CD4-positive, alpha-beta T cell (primary cell): ENCODE results near the gene SPOCK1. TPM values are rescaled to one million over a fixed set of nuclear protein-coding genes. Genes with fewer than 3 reads are reported as not detected.

Experiments
- ATAC-seq: fragments of 200-7000 bp; cut with Tn5 transposase; one replicate; pipeline ENCODE4 v1.10.0; 2022; ENCODE audit warnings: mild to moderate bottlenecking; ENCODE audit not compliant: poor library complexity
- CTCF ChIA-PET: fragments of 350-600 bp; sonication (Branson Sonifier 250); formaldehyde crosslinking; loops from one replicate; lab custom pipeline; 2021; ENCODE audit warnings: antibody characterized with exemption, inconsistent platforms; lab: Charles Lee
- POLR2A ChIA-PET: fragments of 350-600 bp; sonication (Branson Sonifier 250); formaldehyde crosslinking; loops from one replicate; lab custom pipeline; 2021; ENCODE audit warnings: antibody characterized with exemption, inconsistent platforms; lab: Charles Lee
- DNase-seq, 14 experiments: peaks; one replicate each; pipeline ENCODE4 v3.0.0-alpha.2; 2013 to 2020; ENCODE audit warnings: mixed read lengths in 2 of 14
- H3K27ac ChIP-seq, 2 donors: one replicate each; pipeline versions ENCODE4 v1.5.1 to v1.7.0; 2013; ENCODE audit warnings: low read length in 2 of 2, low read depth in 1 of 2, mild to moderate bottlenecking in 1 of 2
- H3K27me3 ChIP-seq, 2 experiments: 1 replicate in 1 of 2; 2 replicates in 1 of 2; pipeline versions ENCODE4 v1.6.1 to v1.7.0; 2013; ENCODE audit warnings: low read length in 2 of 2, control low read depth in 1 of 2, mild to moderate bottlenecking in 1 of 2, moderate library complexity in 1 of 2; ENCODE audit not compliant: insufficient read depth in 2 of 2, control insufficient read depth in 1 of 2
- H3K36me3 ChIP-seq: one replicate; pipeline ENCODE4 v1.6.1; 2013; ENCODE audit warnings: low read length, control low read depth; ENCODE audit not compliant: insufficient read depth
- H3K4me1 ChIP-seq: one replicate; pipeline ENCODE4 v1.6.1; 2013; ENCODE audit warnings: low read length, control low read depth; ENCODE audit not compliant: insufficient read depth
- H3K4me3 ChIP-seq: one replicate; pipeline ENCODE4 v1.5.1; 2013; ENCODE audit warnings: mild to moderate bottlenecking, low read length, moderate library complexity
- H3K9me3 ChIP-seq, 2 experiments: 1 replicate in 1 of 2; 2 replicates in 1 of 2; pipeline versions ENCODE4 v1.6.1 to v1.7.0; 2013; ENCODE audit warnings: low read length in 2 of 2, mild to moderate bottlenecking in 2 of 2, control low read depth in 1 of 2, moderate library complexity in 1 of 2; ENCODE audit not compliant: control insufficient read depth in 1 of 2, insufficient read depth in 1 of 2
- H3K27ac Mint-ChIP-seq: one replicate; pipeline ENCODE4 v1.8.0; 2020; ENCODE audit warnings: mixed read lengths
- H3K27me3 Mint-ChIP-seq: one replicate; pipeline ENCODE4 v1.8.0; 2021; ENCODE audit warnings: mixed read lengths
- H3K36me3 Mint-ChIP-seq: one replicate; pipeline ENCODE4 v1.8.0; 2021; ENCODE audit warnings: low read depth, mixed read lengths
- H3K4me1 Mint-ChIP-seq: one replicate; pipeline ENCODE4 v1.8.0; 2021; ENCODE audit warnings: low read depth, mixed read lengths
- H3K4me3 Mint-ChIP-seq: one replicate; pipeline ENCODE4 v1.8.0; 2020; ENCODE audit warnings: mild to moderate bottlenecking, mixed read lengths
- H3K9me3 Mint-ChIP-seq: one replicate; pipeline ENCODE4 v1.8.0; 2020; ENCODE audit warnings: mixed read lengths
- intact Hi-C, 2 experiments: fragments of 100-400 bp; cut with DNase I in 1 of 2; cut with micrococcal nuclease in 1 of 2; formaldehyde crosslinking; loops; one replicate each; pipeline versions ENCODE4 v1.15.1 to v1.9.0; 2023 to 2025; cut with DNase I, micrococcal nuclease
- total RNA-seq, 174 experiments: library from RNA in 2 of 174; stranded (reverse) in 2 of 174; gene quantifications; one replicate each; pipeline ENCODE4 v1.2.3 and lab custom pipeline; 2021 to 2026
- TF ChIP-seq, protein P1 (sequence below): fragments of 200-600 bp; IDR thresholded peaks from one replicate; pipeline ENCODE4 v1.8.0; 2022; ENCODE audit warnings: antibody characterized with exemption, mild to moderate bottlenecking

The SPOCK1 gene
- total RNA-seq, 2 experiments from 2014 or later: not detected

GRCh38 chr5:137207023-137207760 is 291.9 kb downstream of the SPOCK1 start:
- Mint-ChIP-seq H3K4me3 (no peak overlapping the region), H3K36me3 (no peaks in the 10 kb centered on the region), H3K27ac (no peak overlapping the region), H3K4me1 (no peaks in the 10 kb centered on the region), H3K27me3 (peaks cover 8% of the 10 kb centered on the region), H3K9me3 (no peaks in the 10 kb centered on the region)
- no peak overlapping the region for H3K4me3 ChIP-seq
- no peaks in the 10 kb centered on the region for H3K4me1 ChIP-seq
- no peak overlapping the region for H3K27ac ChIP-seq
- H3K9me3 ChIP-seq: peaks cover 0 to 4% of the 10 kb centered on the region in 2 experiments
- no peaks in the 10 kb centered on the region for H3K36me3 ChIP-seq
- DNase-seq: no peak
- H3K27me3 ChIP-seq: no peaks in the 10 kb centered on the region
- POLR2A ChIA-PET: no interaction called here
- TF ChIP-seq, protein P1, sequence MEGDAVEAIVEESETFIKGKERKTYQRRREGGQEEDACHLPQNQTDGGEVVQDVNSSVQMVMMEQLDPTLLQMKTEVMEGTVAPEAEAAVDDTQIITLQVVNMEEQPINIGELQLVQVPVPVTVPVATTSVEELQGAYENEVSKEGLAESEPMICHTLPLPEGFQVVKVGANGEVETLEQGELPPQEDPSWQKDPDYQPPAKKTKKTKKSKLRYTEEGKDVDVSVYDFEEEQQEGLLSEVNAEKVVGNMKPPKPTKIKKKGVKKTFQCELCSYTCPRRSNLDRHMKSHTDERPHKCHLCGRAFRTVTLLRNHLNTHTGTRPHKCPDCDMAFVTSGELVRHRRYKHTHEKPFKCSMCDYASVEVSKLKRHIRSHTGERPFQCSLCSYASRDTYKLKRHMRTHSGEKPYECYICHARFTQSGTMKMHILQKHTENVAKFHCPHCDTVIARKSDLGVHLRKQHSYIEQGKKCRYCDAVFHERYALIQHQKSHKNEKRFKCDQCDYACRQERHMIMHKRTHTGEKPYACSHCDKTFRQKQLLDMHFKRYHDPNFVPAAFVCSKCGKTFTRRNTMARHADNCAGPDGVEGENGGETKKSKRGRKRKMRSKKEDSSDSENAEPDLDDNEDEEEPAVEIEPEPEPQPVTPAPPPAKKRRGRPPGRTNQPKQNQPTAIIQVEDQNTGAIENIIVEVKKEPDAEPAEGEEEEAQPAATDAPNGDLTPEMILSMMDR: no peak
- intact Hi-C loops: no loop called here
- CTCF ChIA-PET: no interaction called here
- no peak for ATAC-seq

DNA sequence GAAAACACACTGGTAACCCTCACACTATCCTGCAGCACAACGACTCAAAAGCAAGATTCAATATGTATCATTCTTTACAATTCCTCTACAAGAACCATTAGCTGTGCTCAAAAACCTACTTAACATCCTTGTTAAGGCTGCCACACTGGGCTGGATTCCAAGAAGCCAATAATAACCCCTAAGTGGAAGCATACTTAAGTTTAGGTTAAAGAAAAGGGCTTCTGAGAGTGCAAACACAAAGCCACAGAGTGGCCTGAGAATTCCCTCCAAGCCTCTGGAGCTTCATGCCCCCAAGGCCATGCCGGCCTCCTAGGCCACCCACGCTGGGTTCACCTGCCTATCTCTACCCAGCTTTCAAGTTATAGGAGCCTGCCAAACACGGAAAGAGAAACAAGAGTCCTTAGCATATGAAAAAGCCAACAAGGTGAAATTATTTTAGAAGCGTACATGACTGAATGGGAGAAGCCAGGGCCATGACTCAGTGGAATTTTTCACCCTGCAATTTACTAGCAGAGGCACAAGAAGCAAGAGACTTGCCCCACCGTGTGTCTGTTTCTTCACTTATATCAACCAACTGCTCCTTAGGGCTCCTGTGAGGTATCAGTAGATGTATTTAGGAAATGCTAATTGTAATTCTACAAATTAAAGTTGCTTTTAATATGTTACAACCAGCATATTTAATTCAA is 293.0 kb downstream of the SPOCK1 start:
- H3K4me3 ChIP-seq: no peak overlapping the region
- H3K27me3 ChIP-seq: no peaks in the 10 kb centered on the region
- ChIA-PET CTCF (no interaction called here), POLR2A (no interaction called here)
- Mint-ChIP-seq H3K27ac (no peak overlapping the region), H3K9me3 (no peaks in the 10 kb centered on the region), H3K4me3 (no peak overlapping the region), H3K36me3 (no peaks in the 10 kb centered on the region), H3K27me3 (peaks cover 8% of the 10 kb centered on the region), H3K4me1 (no peaks in the 10 kb centered on the region)
- H3K4me1 ChIP-seq: no peaks in the 10 kb centered on the region
- intact Hi-C loops: no loop called here
- no peaks in the 10 kb centered on the region for H3K36me3 ChIP-seq
- H3K27ac ChIP-seq: no peak overlapping the region
- DNase-seq: no peak
- peaks cover 0 to 4% of the 10 kb centered on the region in 2 experiments for H3K9me3 ChIP-seq
- TF ChIP-seq, protein P1: no peak
- no peak for ATAC-seq

DNA sequence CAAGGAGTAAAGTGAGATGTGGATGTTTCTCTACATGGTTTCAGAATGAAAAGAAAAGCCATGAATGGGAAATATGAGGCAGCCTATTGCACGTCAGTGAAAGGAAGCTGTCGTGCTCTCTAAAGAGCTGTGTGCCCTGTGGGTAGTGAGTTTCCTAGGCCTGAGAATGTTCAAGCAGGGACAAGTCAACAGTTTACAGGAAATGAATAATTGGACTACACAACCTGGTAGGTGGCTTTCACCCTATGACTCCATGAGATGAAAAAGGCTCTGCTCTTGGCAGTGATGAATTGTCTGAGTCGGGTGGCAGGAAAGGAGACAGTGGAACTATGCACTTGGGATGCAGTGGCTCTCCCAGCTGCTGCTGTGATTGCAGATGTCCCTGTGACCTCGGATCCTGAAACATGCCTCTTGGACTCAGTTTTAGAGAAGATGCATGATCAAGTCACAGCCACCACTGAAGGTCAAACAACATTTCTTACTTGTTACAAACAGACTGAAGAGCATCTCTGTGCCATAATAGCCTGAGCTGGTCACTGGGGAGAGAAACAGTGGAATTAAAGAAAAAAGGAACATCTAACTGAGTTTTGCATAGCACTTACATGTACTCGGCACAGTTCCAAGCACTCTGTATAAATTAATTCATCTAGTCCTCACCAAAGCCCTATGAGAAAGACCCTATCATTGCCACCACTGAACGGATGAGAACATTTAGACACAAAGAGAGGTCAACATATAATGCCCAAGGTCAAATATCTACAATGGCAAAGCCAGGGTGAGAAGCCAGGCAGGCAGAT is 293.7 kb downstream of the SPOCK1 start:
- no peaks in the 10 kb centered on the region for H3K9me3 Mint-ChIP-seq
- peaks cover 0 to 4% of the 10 kb centered on the region in 2 experiments for H3K9me3 ChIP-seq
- CTCF ChIA-PET: no interaction called here
- TF ChIP-seq, protein P1: no peak
- H3K36me3 Mint-ChIP-seq: no peaks in the 10 kb centered on the region
- H3K4me1 ChIP-seq: no peaks in the 10 kb centered on the region
- no peak overlapping the region for H3K27ac ChIP-seq
- DNase-seq: no peak
- no peak for ATAC-seq
- H3K4me3 ChIP-seq: no peak overlapping the region
- no peak overlapping the region for H3K4me3 Mint-ChIP-seq
- H3K27ac Mint-ChIP-seq: no peak overlapping the region
- intact Hi-C loops: no loop called here
- POLR2A ChIA-PET: no interaction called here
- H3K4me1 Mint-ChIP-seq: no peaks in the 10 kb centered on the region
- no peaks in the 10 kb centered on the region for H3K36me3 ChIP-seq
- H3K27me3 ChIP-seq: no peaks in the 10 kb centered on the region
- peaks cover 12% of the 10 kb centered on the region for H3K27me3 Mint-ChIP-seq
